Fibroblast of lung (primary cell): ENCODE measurements around the gene GRK5.

Source experiments
- CTCF ChIP-seq, 2 donors: IDR thresholded peaks in 1 of 2; conservative IDR thresholded peaks in 1 of 2; 1 replicate in 1 of 2; 2 replicates in 1 of 2; pipeline ENCODE4 v1.5.1; 2011 to 2012; ENCODE audit warnings: low read length in 2 of 2, control low read depth in 1 of 2, inconsistent platforms in 1 of 2, low read depth in 1 of 2, mild to moderate bottlenecking in 1 of 2
- EZH2 ChIP-seq: IDR thresholded peaks from 2 replicates; pipeline ENCODE4 v1.5.1; 2012; ENCODE audit warnings: low read length, control low read depth, mild to moderate bottlenecking; ENCODE audit errors: missing control alignments

GRCh38 chr10:119415121-119415520, 207.8 kb downstream of the GRK5 start:
- TF ChIP-seq CTCF (conservative IDR thresholded peaks at IDR 0.05 in 1 of 2, IDR thresholded peaks at IDR 0.05 in 1 of 2; ENCODE audit: low read depth in 1 of 2, low read length in 2 of 2) (no peak), EZH2 (no peak)
